HCT116 (cell line): ENCODE data around the gene LCN9. TPM values are rescaled to one million over a fixed set of nuclear protein-coding genes. Genes with fewer than 3 reads are reported as not detected.

Experiments used
- ATAC-seq: fragments of 200-7000 bp; cut with Tn5 transposase; 2 replicates; pipeline ENCODE4 v1.9.1; 2020; ENCODE audit warnings: mild to moderate bottlenecking, moderate library complexity
- BruUV-seq: library from RNA; stranded (reverse); fragments of 400-500 nt; replicated peaks from 2 replicates; lab custom pipeline; 2021; lab: Mats Ljungman, UMichigan
- CTCF ChIA-PET: fragments of 300-600 bp; sonication (Branson Sonifier 250); formaldehyde crosslinking; loops from one replicate; lab custom pipeline; 2021; ENCODE audit warnings: antibody characterized with exemption; lab: Charles Lee
- POLR2A ChIA-PET: fragments of 300-600, 350-600 bp; sonication (Branson Sonifier 250); formaldehyde crosslinking; loops from one replicate; lab custom pipeline; 2021; ENCODE audit warnings: antibody characterized with exemption; lab: Charles Lee
- RAD21 ChIA-PET, 2 experiments: fragments of 300-600 bp; sonication (Branson Sonifier 250); formaldehyde crosslinking; loops; one replicate each; lab custom pipeline; 2023; ENCODE audit warnings: low total read pairs in 2 of 2; ENCODE audit not compliant: uncharacterized antibody in 2 of 2, unreplicated experiment in 2 of 2, low non-redundant PET in 1 of 2; lab: Charles Lee
- DNase-seq: peaks from one replicate; pipeline ENCODE4 v3.0.0-alpha.2; 2010; ENCODE audit warnings: low read depth, low spot score
- H2AFZ ChIP-seq: fragments of 200-600 bp; shearing (Covaris generic), sonication (generic); 2 replicates; pipeline ENCODE4 v1.6.1; 2017; ENCODE audit warnings: low read depth, mixed run types, mixed read lengths, antibody characterized with exemption, low read length; ENCODE audit not compliant: poor library complexity, severe bottlenecking
- H3K27ac ChIP-seq: 2 replicates; pipeline ENCODE4 v1.5.1; 2012; ENCODE audit warnings: low read depth, low read length
- H3K27me3 ChIP-seq: fragments of 200-600 bp; sonication (generic); 2 replicates; pipeline ENCODE4 v1.6.1; 2016; ENCODE audit warnings: mixed run types, low read length, mixed read lengths; ENCODE audit not compliant: insufficient read depth
- H3K36me3 ChIP-seq, 2 experiments: fragments of 200-500 bp in 1 of 2; fragments of 200-600 bp in 1 of 2; sonication (Bioruptor generic) in 1 of 2; sonication (generic) in 1 of 2; 2 replicates each; pipeline versions ENCODE4 v1.5.1 to v1.6.1; 2014 to 2016; ENCODE audit warnings: low read length in 2 of 2, inconsistent platforms in 1 of 2, mixed read lengths in 1 of 2, mixed run types in 1 of 2; ENCODE audit not compliant: insufficient read depth in 2 of 2, control insufficient read depth in 1 of 2
- H3K4me1 ChIP-seq, 2 experiments: fragments of 200-600 bp in 1 of 2; sonication (generic) in 1 of 2; 2 replicates each; pipeline versions ENCODE4 v1.5.1 to v1.6.1; 2012 to 2017; ENCODE audit warnings: low read length in 2 of 2, inconsistent platforms in 1 of 2, mild to moderate bottlenecking in 1 of 2, mixed read lengths in 1 of 2, mixed run types in 1 of 2, moderate library complexity in 1 of 2; ENCODE audit not compliant: insufficient read depth in 2 of 2, control insufficient read depth in 1 of 2
- H3K4me2 ChIP-seq: fragments of 200-600 bp; sonication (generic); 2 replicates; pipeline ENCODE4 v1.6.1; 2017; ENCODE audit warnings: mixed run types, low read length, mixed read lengths
- H3K4me3 ChIP-seq, 2 experiments: fragments of 200-600 bp in 1 of 2; sonication (generic) in 1 of 2; replicated peaks in 1 of 2; 2 replicates each; pipeline ENCODE4 v1.5.1; 2011 to 2016; ENCODE audit warnings: low read length in 2 of 2, control low read depth in 1 of 2, low read depth in 1 of 2, mild to moderate bottlenecking in 1 of 2, mixed read lengths in 1 of 2, mixed run types in 1 of 2
- H3K79me2 ChIP-seq: fragments of 200-600 bp; sonication (generic); 2 replicates; pipeline ENCODE4 v1.6.1; 2017; ENCODE audit warnings: mild to moderate bottlenecking, mixed run types, low read length, moderate library complexity, mixed read lengths; ENCODE audit not compliant: insufficient read depth
- H3K9ac ChIP-seq: fragments of 200-600 bp; sonication (generic); 2 replicates; pipeline ENCODE4 v1.6.1; 2016; ENCODE audit warnings: low read length, mixed read lengths
- H3K9me2 ChIP-seq: fragments of 200-600 bp; sonication (generic), shearing (Covaris generic); 2 replicates; pipeline ENCODE4 v1.6.1; 2017; ENCODE audit warnings: mixed run types, mild to moderate bottlenecking, moderate library complexity; ENCODE audit not compliant: insufficient read depth
- H3K9me3 ChIP-seq, 2 experiments: fragments of 200-500 bp in 1 of 2; fragments of 200-600 bp in 1 of 2; sonication (Bioruptor generic) in 1 of 2; sonication (generic) in 1 of 2; 2 replicates each; pipeline ENCODE4 v1.6.1; 2014 to 2017; ENCODE audit warnings: low read length in 2 of 2, mixed read lengths in 2 of 2, inconsistent platforms in 1 of 2, low read depth in 1 of 2, mild to moderate bottlenecking in 1 of 2, mixed run types in 1 of 2, moderate library complexity in 1 of 2; ENCODE audit not compliant: control insufficient read depth in 1 of 2, insufficient read depth in 1 of 2
- H4K20me1 ChIP-seq: fragments of 200-600 bp; sonication (generic), shearing (Covaris generic); 2 replicates; pipeline ENCODE4 v1.6.1; 2017; ENCODE audit warnings: mixed run types, mild to moderate bottlenecking, moderate library complexity; ENCODE audit not compliant: insufficient read depth
- CBX3 ChIP-seq: IDR thresholded peaks from 2 replicates; pipeline ENCODE4 v1.6.1; 2012; ENCODE audit warnings: low read depth
- ELF1 ChIP-seq: IDR thresholded peaks from 2 replicates; pipeline ENCODE4 v1.6.1; 2012; ENCODE audit warnings: low read depth, borderline replicate concordance
- EZH2 ChIP-seq: fragments of 200-600 bp; sonication (generic); IDR thresholded peaks from 2 replicates; pipeline ENCODE4 v1.6.1; 2017; ENCODE audit warnings: antibody characterized with exemption, mixed run types
- EZH2phosphoT487 ChIP-seq: fragments of 200-600 bp; IDR thresholded peaks from 2 replicates; pipeline ENCODE4 v1.6.1; 2018; ENCODE audit warnings: antibody characterized with exemption, borderline replicate concordance
- JUND ChIP-seq: IDR thresholded peaks from 2 replicates; pipeline ENCODE4 v1.6.1; 2012
- POLR2AphosphoS5 ChIP-seq: IDR thresholded peaks from 2 replicates; pipeline ENCODE4 v1.6.1; 2011; ENCODE audit warnings: mild to moderate bottlenecking, low read depth, low read length, moderate library complexity
- SRF ChIP-seq: IDR thresholded peaks from 2 replicates; pipeline ENCODE4 v1.6.1; 2012; ENCODE audit warnings: low read depth
- ZFX ChIP-seq: fragments of 450-650 bp; IDR thresholded peaks from 2 replicates; pipeline ENCODE4 v1.6.1; 2017
- ZNF274 ChIP-seq: fragments of 200-500 bp; sonication (Bioruptor generic); IDR thresholded peaks from 2 replicates; pipeline ENCODE4 v1.6.1; 2014; ENCODE audit warnings: mild to moderate bottlenecking, low read depth, low read length, inconsistent platforms
- intact Hi-C: fragments of 100-400 bp; cut with micrococcal nuclease; formaldehyde crosslinking; loops from 2 replicates; pipeline ENCODE4 v1.10.0; 2022
- total RNA-seq: library from RNA; stranded (reverse); gene quantifications from one replicate; pipeline ENCODE4 v1.2.1, GENCODE V29; 2021; ENCODE audit not compliant: unreplicated experiment
- TF ChIP-seq, protein P1 (sequence below), 3 experiments: fragments of 200-600 bp in 1 of 3; sonication (generic) in 1 of 3; IDR thresholded peaks in 2 of 3; conservative IDR thresholded peaks in 1 of 3; 2 replicates each; pipeline ENCODE4 v1.5.1; 2012 to 2017; ENCODE audit warnings: low read depth in 2 of 3, low read length in 2 of 3, antibody characterized with exemption in 1 of 3, borderline replicate concordance in 1 of 3, control low read depth in 1 of 3, mild to moderate bottlenecking in 1 of 3, mixed read lengths in 1 of 3, mixed run types in 1 of 3, moderate library complexity in 1 of 3; ENCODE audit not compliant: insufficient read depth in 1 of 3
- TF ChIP-seq, protein P2 (sequence below): IDR thresholded peaks from 2 replicates; pipeline ENCODE4 v1.6.1; 2012
- TF ChIP-seq, protein P3 (sequence below): IDR thresholded peaks from 2 replicates; pipeline ENCODE4 v1.6.1; 2012; ENCODE audit warnings: low read depth
- TF ChIP-seq, protein P4 (sequence below): IDR thresholded peaks from 2 replicates; pipeline ENCODE4 v1.6.1; 2011; ENCODE audit warnings: mild to moderate bottlenecking, low read length, moderate library complexity; ENCODE audit not compliant: insufficient replicate concordance; ENCODE audit errors: extremely low read depth

Gene LCN9
- total RNA-seq, 1 experiment from 2014 or later = not detected

DNA sequence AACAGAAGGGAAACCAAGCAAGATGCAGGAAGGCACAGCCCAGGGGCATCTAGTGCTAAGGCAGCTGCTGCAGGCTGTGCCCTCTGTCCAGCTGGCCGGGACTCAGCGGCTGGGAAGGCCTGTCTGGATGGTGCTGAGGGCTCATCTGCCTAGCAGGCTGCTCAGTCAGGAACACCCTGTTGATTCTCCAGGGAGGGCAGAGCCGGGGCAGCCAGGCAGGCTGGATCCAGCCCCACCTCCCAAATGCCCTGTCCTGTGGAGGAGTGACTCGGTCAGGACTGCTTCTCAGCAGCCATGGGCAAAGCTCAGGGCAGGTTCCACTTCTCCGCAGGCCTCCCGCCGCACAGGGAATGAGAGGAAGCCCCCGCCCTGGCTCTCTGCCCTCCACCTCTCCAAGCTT lies 7.8 kb upstream of the LCN9 start:
- Histone ChIP-seq H3K4me2 (no peak overlapping the region), H3K9me3 (peaks cover 0 to 4% of the 10 kb centered on the region in 2 experiments; a peak in 1 of 4 replicates), H3K9me2 (no peaks in the 10 kb centered on the region), H3K27me3 (no peaks in the 10 kb centered on the region), H3K9ac (no peak overlapping the region), H3K27ac (no peak overlapping the region), H3K79me2 (no peaks in the 10 kb centered on the region)
- ChIA-PET POLR2A (no interaction called here), CTCF (no interaction called here)
- BruUV-seq = no TSS peak
- no peak for DNase-seq
- no peak for ATAC-seq
- no peak for TF ChIP-seq EZH2
- TF ChIP-seq ZNF274 = no peak
- TF ChIP-seq JUND = no peak
- TF ChIP-seq ELF1 = no peak
- TF ChIP-seq, all 23 proteins: peak for 0
- H2AFZ ChIP-seq = no peak overlapping the region
- no peaks in the 10 kb centered on the region for H3K4me1 ChIP-seq
- intact Hi-C loops = no loop called here
- no peaks in the 10 kb centered on the region for H4K20me1 ChIP-seq
- RAD21 ChIA-PET = no interaction called here
- H3K36me3 ChIP-seq = no peaks in the 10 kb centered on the region
- no peak overlapping the region for H3K4me3 ChIP-seq

DNA sequence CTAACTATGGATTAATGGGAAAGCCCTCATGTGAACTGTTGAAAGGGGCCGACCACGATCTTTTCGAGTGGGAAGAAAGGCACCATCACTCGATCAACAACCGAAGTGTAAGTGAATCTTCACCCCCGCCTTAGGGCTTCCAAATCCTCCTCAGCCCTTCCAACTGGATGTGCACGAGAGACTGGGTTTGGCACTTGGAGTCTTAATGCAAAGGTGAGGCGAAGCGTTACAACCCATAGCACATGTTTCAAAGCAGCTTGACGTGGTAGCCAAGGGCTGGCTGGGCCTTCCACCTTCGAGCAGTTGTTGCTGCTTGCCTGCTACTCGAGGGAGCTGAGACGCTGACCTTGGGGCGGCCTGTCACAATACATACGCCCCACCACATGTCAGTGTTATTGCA lies 5.7 kb upstream of the LCN9 start:
- CTCF ChIA-PET = no interaction called here
- Histone ChIP-seq H2AFZ (no peak overlapping the region), H3K4me2 (no peak overlapping the region), H3K79me2 (no peaks in the 10 kb centered on the region), H3K9me2 (no peaks in the 10 kb centered on the region), H3K4me1 (no peaks in the 10 kb centered on the region), H3K36me3 (no peaks in the 10 kb centered on the region), H4K20me1 (no peaks in the 10 kb centered on the region), H3K27me3 (no peaks in the 10 kb centered on the region), H3K4me3 (no peak overlapping the region), H3K9ac (no peak overlapping the region), H3K9me3 (no peaks in the 10 kb centered on the region), H3K27ac (no peak overlapping the region)
- RAD21 ChIA-PET = no interaction called here
- DNase-seq (no peak), ATAC-seq (no peak)
- intact Hi-C loops = no loop called here
- POLR2A ChIA-PET = no interaction called here
- BruUV-seq = no TSS peak
- TF ChIP-seq, protein P1, sequence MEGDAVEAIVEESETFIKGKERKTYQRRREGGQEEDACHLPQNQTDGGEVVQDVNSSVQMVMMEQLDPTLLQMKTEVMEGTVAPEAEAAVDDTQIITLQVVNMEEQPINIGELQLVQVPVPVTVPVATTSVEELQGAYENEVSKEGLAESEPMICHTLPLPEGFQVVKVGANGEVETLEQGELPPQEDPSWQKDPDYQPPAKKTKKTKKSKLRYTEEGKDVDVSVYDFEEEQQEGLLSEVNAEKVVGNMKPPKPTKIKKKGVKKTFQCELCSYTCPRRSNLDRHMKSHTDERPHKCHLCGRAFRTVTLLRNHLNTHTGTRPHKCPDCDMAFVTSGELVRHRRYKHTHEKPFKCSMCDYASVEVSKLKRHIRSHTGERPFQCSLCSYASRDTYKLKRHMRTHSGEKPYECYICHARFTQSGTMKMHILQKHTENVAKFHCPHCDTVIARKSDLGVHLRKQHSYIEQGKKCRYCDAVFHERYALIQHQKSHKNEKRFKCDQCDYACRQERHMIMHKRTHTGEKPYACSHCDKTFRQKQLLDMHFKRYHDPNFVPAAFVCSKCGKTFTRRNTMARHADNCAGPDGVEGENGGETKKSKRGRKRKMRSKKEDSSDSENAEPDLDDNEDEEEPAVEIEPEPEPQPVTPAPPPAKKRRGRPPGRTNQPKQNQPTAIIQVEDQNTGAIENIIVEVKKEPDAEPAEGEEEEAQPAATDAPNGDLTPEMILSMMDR (IDR thresholded peaks at IDR 0.05 in 2 of 3, conservative IDR thresholded peaks at IDR 0.05 in 1 of 3; ENCODE audit: borderline replicate concordance in 1 of 3, insufficient read depth in 1 of 3, low read depth in 2 of 3, low read length in 2 of 3) = no peak
- TF ChIP-seq CBX3 (no peak), ZFX (no peak), POLR2AphosphoS5 (no peak), EZH2phosphoT487 (no peak), SRF (no peak)
- TF ChIP-seq, protein P2, sequence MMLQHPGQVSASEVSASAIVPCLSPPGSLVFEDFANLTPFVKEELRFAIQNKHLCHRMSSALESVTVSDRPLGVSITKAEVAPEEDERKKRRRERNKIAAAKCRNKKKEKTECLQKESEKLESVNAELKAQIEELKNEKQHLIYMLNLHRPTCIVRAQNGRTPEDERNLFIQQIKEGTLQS = no peak
- TF ChIP-seq, protein P3, sequence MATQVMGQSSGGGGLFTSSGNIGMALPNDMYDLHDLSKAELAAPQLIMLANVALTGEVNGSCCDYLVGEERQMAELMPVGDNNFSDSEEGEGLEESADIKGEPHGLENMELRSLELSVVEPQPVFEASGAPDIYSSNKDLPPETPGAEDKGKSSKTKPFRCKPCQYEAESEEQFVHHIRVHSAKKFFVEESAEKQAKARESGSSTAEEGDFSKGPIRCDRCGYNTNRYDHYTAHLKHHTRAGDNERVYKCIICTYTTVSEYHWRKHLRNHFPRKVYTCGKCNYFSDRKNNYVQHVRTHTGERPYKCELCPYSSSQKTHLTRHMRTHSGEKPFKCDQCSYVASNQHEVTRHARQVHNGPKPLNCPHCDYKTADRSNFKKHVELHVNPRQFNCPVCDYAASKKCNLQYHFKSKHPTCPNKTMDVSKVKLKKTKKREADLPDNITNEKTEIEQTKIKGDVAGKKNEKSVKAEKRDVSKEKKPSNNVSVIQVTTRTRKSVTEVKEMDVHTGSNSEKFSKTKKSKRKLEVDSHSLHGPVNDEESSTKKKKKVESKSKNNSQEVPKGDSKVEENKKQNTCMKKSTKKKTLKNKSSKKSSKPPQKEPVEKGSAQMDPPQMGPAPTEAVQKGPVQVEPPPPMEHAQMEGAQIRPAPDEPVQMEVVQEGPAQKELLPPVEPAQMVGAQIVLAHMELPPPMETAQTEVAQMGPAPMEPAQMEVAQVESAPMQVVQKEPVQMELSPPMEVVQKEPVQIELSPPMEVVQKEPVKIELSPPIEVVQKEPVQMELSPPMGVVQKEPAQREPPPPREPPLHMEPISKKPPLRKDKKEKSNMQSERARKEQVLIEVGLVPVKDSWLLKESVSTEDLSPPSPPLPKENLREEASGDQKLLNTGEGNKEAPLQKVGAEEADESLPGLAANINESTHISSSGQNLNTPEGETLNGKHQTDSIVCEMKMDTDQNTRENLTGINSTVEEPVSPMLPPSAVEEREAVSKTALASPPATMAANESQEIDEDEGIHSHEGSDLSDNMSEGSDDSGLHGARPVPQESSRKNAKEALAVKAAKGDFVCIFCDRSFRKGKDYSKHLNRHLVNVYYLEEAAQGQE = no peak
- TF ChIP-seq, protein P4, sequence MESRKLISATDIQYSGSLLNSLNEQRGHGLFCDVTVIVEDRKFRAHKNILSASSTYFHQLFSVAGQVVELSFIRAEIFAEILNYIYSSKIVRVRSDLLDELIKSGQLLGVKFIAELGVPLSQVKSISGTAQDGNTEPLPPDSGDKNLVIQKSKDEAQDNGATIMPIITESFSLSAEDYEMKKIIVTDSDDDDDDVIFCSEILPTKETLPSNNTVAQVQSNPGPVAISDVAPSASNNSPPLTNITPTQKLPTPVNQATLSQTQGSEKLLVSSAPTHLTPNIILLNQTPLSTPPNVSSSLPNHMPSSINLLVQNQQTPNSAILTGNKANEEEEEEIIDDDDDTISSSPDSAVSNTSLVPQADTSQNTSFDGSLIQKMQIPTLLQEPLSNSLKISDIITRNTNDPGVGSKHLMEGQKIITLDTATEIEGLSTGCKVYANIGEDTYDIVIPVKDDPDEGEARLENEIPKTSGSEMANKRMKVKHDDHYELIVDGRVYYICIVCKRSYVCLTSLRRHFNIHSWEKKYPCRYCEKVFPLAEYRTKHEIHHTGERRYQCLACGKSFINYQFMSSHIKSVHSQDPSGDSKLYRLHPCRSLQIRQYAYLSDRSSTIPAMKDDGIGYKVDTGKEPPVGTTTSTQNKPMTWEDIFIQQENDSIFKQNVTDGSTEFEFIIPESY = no peak
